Measurements from ENCODE around the gene PROS1.

DNA sequence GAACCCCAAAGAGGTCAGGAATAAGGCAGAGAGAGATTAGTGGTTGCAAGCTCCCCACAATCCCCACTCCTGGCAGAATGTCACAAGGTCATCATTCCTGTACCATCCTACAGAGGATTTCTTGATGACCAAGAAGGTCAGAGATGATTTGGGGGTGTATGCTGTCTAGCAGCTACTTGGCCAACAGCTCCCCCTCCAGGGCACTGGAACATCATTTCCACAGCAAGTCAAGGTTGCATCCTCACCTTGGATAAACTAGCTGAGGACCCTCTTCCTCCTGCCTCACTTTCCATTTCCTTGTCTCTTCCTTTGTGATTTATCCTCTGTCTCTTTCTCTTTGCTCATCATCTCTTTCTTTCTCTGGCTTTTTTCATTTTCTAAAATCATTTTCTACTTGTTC, 106.3 kb downstream of the PROS1 start:
- TF ChIP-seq POLR2A (IDR thresholded peaks at IDR 0.05; ENCODE audit: low read depth, low read length) (no peak), POLR2AphosphoS5 (IDR thresholded peaks at IDR 0.05; ENCODE audit: low read depth, low read length) (no peak), TAF1 (IDR thresholded peaks at IDR 0.05; ENCODE audit: borderline replicate concordance, low read depth, low read length) (no peak)
